Measurements from ENCODE around the gene OSBP2. TPM values are rescaled to one million over a fixed set of nuclear protein-coding genes. Genes with fewer than 3 reads are reported as not detected.

Gene OSBP2
- total RNA-seq, 4 donors from 2014 or later, result 0.49 to 8.2 (median 0.72) TPM

GRCh38 chr22:30878516-30879414, 184.1 kb downstream of the OSBP2 start:
- no peak for TF ChIP-seq CTCF (IDR thresholded peaks at IDR 0.05; ENCODE audit: low read depth)

GRCh38 chr22:30879415-30879797, 184.7 kb downstream of the OSBP2 start:
- no peak for TF ChIP-seq CTCF (IDR thresholded peaks at IDR 0.05; ENCODE audit: low read depth)

GRCh38 chr22:30880181-30880601, 185.5 kb downstream of the OSBP2 start:
- no peak for TF ChIP-seq CTCF (IDR thresholded peaks at IDR 0.05; ENCODE audit: low read depth)

- TF ChIP-seq CTCF (IDR thresholded peaks at IDR 0.05; ENCODE audit: low read depth), result no peak
These were observed 186.2 kb downstream of the OSBP2 start for GRCh38 chr22:30880847-30881246.

GRCh38 chr22:30881361-30882183, 186.9 kb downstream of the OSBP2 start:
- no peak for TF ChIP-seq CTCF (IDR thresholded peaks at IDR 0.05; ENCODE audit: low read depth)

GRCh38 chr22:30882184-30882717, 187.6 kb downstream of the OSBP2 start:
- no peak for TF ChIP-seq CTCF (IDR thresholded peaks at IDR 0.05; ENCODE audit: low read depth)
